Measurements from ENCODE around the gene FAM89A. TPM values are rescaled to one million over a fixed set of nuclear protein-coding genes. Genes with fewer than 3 reads are reported as not detected.
A peak's percentile ranks its signal among the peaks of the same experiment; 100 is the strongest.
"Not testable (repeated sequence)": the region's sequence is repeated elsewhere in the genome, so short reads cannot be mapped to it uniquely, and the experiment has no call there.

FAM89A gene
- total RNA-seq, 1 donor from 2014 or later, result 37.3 TPM

DNA sequence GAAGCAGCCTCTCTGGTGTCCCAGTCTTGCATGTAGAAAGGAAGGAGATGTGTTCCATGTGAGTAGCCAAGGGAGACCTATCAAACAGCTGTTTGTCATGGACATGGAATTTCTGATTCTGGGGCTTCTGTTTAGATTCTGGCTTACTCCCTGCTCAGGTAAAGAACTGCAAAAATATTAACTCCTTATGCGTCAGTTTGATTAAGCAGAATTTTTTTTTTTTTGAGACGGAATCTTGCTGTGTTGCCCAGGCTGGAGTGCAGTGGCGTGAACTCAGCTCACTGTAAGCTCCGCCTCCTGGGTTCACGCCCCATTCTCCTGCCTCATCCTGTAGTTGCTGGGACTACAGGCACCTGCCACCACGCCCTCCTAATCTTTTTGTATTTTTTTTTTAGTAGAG lies 54.3 kb downstream of the FAM89A start:
- Histone ChIP-seq H3K36me3 (peaks cover 0 to 4% of the 10 kb centered on the region in 2 donors), H3K4me1 (no peaks in the 10 kb centered on the region), H3K27me3 (no peaks in the 10 kb centered on the region), H3K9me3 (no peaks in the 10 kb centered on the region), H3K4me3 (no peak overlapping the region), H3K27ac (no peak overlapping the region)
- DNase-seq (ENCODE audit: extremely low spot score in 2 of 2), result no peak
- intact Hi-C loops (cut with DNase I), result no loop called here
- TF ChIP-seq, protein P1, sequence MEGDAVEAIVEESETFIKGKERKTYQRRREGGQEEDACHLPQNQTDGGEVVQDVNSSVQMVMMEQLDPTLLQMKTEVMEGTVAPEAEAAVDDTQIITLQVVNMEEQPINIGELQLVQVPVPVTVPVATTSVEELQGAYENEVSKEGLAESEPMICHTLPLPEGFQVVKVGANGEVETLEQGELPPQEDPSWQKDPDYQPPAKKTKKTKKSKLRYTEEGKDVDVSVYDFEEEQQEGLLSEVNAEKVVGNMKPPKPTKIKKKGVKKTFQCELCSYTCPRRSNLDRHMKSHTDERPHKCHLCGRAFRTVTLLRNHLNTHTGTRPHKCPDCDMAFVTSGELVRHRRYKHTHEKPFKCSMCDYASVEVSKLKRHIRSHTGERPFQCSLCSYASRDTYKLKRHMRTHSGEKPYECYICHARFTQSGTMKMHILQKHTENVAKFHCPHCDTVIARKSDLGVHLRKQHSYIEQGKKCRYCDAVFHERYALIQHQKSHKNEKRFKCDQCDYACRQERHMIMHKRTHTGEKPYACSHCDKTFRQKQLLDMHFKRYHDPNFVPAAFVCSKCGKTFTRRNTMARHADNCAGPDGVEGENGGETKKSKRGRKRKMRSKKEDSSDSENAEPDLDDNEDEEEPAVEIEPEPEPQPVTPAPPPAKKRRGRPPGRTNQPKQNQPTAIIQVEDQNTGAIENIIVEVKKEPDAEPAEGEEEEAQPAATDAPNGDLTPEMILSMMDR (IDR thresholded peaks at IDR 0.05), result no peak

DNA sequence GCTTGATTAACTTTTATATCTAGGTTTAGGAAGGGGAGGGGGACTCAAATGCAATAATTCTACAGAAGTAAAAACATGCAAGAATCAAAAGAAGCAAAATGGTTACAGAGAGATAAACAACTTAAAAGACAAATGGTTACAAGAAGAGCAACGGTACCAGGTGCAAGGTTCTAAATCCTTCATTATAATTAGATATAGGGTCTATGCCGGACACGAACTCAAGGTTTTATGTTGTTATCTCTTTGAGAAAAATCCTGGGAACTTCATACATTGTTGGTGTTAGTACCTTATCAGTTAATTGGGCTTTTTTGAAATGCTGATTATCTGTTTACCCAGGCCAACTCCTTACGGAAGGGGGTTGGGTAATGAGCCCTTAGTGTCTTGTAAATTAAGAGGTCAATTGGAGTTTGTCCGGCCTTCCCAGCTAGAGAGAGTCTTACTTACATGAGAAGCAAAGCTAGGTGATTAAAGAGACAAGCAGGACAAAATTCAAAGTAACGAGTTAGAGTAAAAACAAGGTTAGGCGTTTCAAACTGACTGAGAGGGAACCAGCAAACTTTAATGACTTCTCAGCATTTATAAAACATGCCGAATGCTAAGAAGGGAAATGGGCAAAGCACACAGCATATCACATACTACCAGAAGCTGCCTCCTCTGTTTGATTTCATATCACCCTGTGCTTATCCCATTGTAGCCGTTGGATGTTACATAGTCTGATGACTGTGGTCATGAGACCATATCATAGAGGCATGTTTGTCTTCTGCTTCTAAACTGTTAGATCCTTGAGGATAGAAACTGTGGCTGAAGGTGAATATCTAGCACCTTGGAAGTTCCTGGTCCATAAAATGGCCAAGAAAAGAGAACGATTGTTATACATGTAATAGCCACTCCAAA lies 55.2 kb downstream of the FAM89A start:
- H3K36me3 ChIP-seq, H3K4me1 ChIP-seq, H3K4me3 ChIP-seq: not testable (repeated sequence)

DNA sequence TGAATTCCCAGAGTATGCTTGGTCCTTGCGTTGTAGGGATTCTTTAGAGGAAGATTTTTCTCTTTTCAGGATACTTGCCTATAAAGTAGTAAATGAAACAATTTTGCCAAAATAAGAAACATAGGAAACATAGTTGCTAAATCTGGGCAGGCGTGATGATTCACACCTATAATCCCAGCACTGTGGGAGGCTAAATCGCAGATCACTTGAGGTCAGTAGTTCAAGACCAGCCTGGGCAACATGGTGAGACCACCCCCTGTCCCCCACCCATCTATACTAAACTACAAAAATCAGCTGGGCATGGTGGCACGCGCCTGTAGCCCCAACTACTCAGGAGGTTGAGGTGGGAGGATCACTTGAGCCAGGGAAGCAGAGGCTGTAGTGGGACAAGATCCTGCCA lies 56.2 kb downstream of the FAM89A start:
- no peaks in the 10 kb centered on the region for H3K27me3 ChIP-seq
- H3K27ac ChIP-seq, result no peak overlapping the region
- DNase-seq (ENCODE audit: extremely low spot score in 2 of 2), result no peak
- H3K4me3 ChIP-seq, result no peak overlapping the region
- H3K9me3 ChIP-seq, result no peaks in the 10 kb centered on the region
- no peaks in the 10 kb centered on the region for H3K36me3 ChIP-seq
- peaks cover 11% of the 10 kb centered on the region for H3K4me1 ChIP-seq
- intact Hi-C loops (cut with DNase I), result no loop called here
- TF ChIP-seq POLR2A (IDR thresholded peaks at IDR 0.05) (no peak), POLR2AphosphoS5 (IDR thresholded peaks at IDR 0.05; ENCODE audit: insufficient read depth in 1 of 2, low read depth in 1 of 2) (no peak)
- TF ChIP-seq, protein P1 (IDR thresholded peaks at IDR 0.05), result no peak

More for the DNA sequence above, 55.2 kb downstream of the FAM89A start:
- H3K27me3 ChIP-seq; intact Hi-C loops (cut with DNase I); DNase-seq (ENCODE audit: extremely low spot score in 2 of 2); H3K27ac ChIP-seq; H3K9me3 ChIP-seq: not testable (repeated sequence)

DNA sequence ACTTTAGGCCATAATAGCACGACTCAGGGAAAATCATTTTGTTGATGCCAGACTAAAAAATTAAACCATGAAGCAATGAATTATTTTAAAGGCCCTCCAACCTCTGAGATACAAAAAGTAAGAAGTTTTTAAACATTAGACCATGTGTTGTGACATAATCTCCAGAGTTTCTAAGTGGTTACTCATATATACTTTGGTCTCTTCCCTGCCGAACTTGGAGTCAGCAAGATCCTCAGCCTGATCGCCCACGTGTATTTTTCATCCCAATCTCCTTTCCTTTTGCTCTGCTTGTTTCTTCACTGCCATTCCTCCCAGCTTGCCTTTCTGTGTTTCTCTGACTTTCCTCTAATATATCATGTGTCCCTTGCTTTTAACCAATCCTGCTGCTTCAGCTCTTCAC lies 57.4 kb downstream of the FAM89A start:
- Histone ChIP-seq H3K27me3 (no peaks in the 10 kb centered on the region), H3K4me1 (peaks cover 15% of the 10 kb centered on the region), H3K4me3 (no peak overlapping the region), H3K27ac (no peak overlapping the region), H3K36me3 (no peaks in the 10 kb centered on the region), H3K9me3 (no peaks in the 10 kb centered on the region)
- DNase-seq (ENCODE audit: extremely low spot score in 2 of 2), result no peak
- TF ChIP-seq POLR2AphosphoS5 (IDR thresholded peaks at IDR 0.05; ENCODE audit: insufficient read depth in 1 of 2, low read depth in 1 of 2) (no peak), POLR2A (IDR thresholded peaks at IDR 0.05) (no peak)
- TF ChIP-seq, protein P1 (IDR thresholded peaks at IDR 0.05), result no peak
- intact Hi-C loops (cut with DNase I), result no loop called here

DNA sequence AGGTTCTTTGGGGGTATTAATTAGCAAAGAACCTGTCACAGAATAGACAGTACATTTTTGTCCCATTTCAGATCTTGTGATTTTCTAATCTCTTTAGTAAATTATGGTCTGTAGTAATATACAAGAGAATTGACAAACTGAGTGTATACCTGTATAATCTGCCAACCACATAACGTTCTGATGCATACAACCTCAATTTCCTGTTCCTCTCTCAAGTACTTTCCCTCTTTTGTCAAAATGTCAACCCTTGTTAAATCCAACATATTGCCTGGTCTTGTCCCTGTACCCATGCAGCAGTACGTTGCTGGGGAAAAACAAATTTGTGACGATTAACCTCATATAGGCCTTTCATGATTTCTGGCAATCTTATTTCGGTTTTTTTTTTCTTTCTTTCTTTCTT lies 60.1 kb downstream of the FAM89A start:
- intact Hi-C loops (cut with DNase I), result no loop called here
- Histone ChIP-seq H3K27me3 (no peaks in the 10 kb centered on the region), H3K27ac (no peak overlapping the region), H3K4me3 (peak overlapping the region; percentile 79 to 86), H3K9me3 (no peaks in the 10 kb centered on the region), H3K4me1 (peaks cover 27% of the 10 kb centered on the region), H3K36me3 (peaks cover 0 to 8% of the 10 kb centered on the region in 2 donors)
- DNase-seq (ENCODE audit: extremely low spot score in 2 of 2), result no peak
- no peak for TF ChIP-seq POLR2AphosphoS5 (IDR thresholded peaks at IDR 0.05; ENCODE audit: insufficient read depth in 1 of 2, low read depth in 1 of 2)
- no peak for TF ChIP-seq POLR2A (IDR thresholded peaks at IDR 0.05)
- TF ChIP-seq, protein P1 (IDR thresholded peaks at IDR 0.05), result no peak

Measured in vagina (tissue), 2 donors.